Measurements from ENCODE around the gene NOP53. TPM values are rescaled to one million over a fixed set of nuclear protein-coding genes. Genes with fewer than 3 reads are reported as not detected.

NOP53 gene
- total and polyA plus RNA-seq, 2 experiments from 2014 or later, result 167 to 192 TPM

GRCh38 chr19:47754206-47755064 is 9.1 kb downstream of the NOP53 start (continued):
- TF ChIP-seq CTCF (conservative IDR thresholded peaks at IDR 0.05; ENCODE audit: low read depth in 2 of 2), result no peak
- no peak for TF ChIP-seq ZNF331 (CRISPR knock-in tag; IDR thresholded peaks at IDR 0.05; ENCODE audit: low read depth)
- no peak for TF ChIP-seq EZH2 (IDR thresholded peaks at IDR 0.05; ENCODE audit: low read depth, unreplicated experiment)
- TF ChIP-seq ETS1 (IDR thresholded peaks at IDR 0.05), result no peak

- ATAC-seq, result no peak
- peaks cover 77% of the 10 kb centered on the region for H3K36me3 Mint-ChIP-seq (ENCODE audit: low read depth)
Observed at GRCh38 chr19:47755065-47755761, 9.9 kb downstream of the NOP53 start.

More at GRCh38 chr19:47755065-47755761, 9.9 kb downstream of the NOP53 start:
- Histone ChIP-seq H3K4me3 (no peak overlapping the region), H3K9me2 (ENCODE audit: insufficient read depth) (no peaks in the 10 kb centered on the region), H3F3A (replicated peaks; ENCODE audit: low read depth) (peaks cover 9% of the 10 kb centered on the region), H2AFZ (no peak overlapping the region), H3K27ac (ENCODE audit: low read depth) (no peak overlapping the region), H3K36me3 (ENCODE audit: insufficient read depth) (peaks cover 42% of the 10 kb centered on the region), H3K4me2 (no peak overlapping the region), H3K4me1 (ENCODE audit: insufficient read depth) (no peaks in the 10 kb centered on the region), H3K27me3 (ENCODE audit: insufficient read depth) (no peaks in the 10 kb centered on the region), H3K79me2 (replicated peaks; ENCODE audit: insufficient read depth) (no peaks in the 10 kb centered on the region; the same call in 1 of the 2 replicates), H4K20me1 (replicated peaks; ENCODE audit: insufficient read depth) (peaks cover 5% of the 10 kb centered on the region; the same call in 1 of the 2 replicates)
- Mint-ChIP-seq H3K4me1 (no peaks in the 10 kb centered on the region), H3K9me3 (no peaks in the 10 kb centered on the region; the same call in 2 of the 3 replicates), H3K27ac (no peak overlapping the region), H3K4me3 (no peak overlapping the region), H3K27me3 (ENCODE audit: insufficient read depth, low read depth, poor library complexity) (peaks cover 8% of the 10 kb centered on the region)
- no peak for DNase-seq (ENCODE audit: low spot score)
- TF ChIP-seq JUNB (IDR thresholded peaks at IDR 0.05; ENCODE audit: unreplicated experiment) (no peak), REST (IDR thresholded peaks at IDR 0.05; ENCODE audit: unreplicated experiment) (no peak), POLR2AphosphoS5 (IDR thresholded peaks at IDR 0.05; ENCODE audit: low read depth) (no peak), EZH2 (IDR thresholded peaks at IDR 0.05; ENCODE audit: low read depth, unreplicated experiment) (no peak), ZNF331 (CRISPR knock-in tag; IDR thresholded peaks at IDR 0.05; ENCODE audit: low read depth) (no peak), EZH2phosphoT487 (IDR thresholded peaks at IDR 0.05; ENCODE audit: unreplicated experiment) (no peak), ZNF462 (CRISPR knock-in tag; IDR thresholded peaks at IDR 0.05) (no peak)
